HG02588 (cell line): ENCODE measurements around the gene SLC27A2.
A peak's percentile ranks its signal among the peaks of the same experiment; 100 is the strongest.
"Not testable (repeated sequence)": the region's sequence is repeated elsewhere in the genome, so short reads cannot be mapped to it uniquely, and the experiment has no call there.

ENCODE experiments used
- ATAC-seq: cut with Tn5 transposase; IDR thresholded peaks from one replicate; pipeline ENCODE4 v1.9.1; 2021; ENCODE audit warnings: mild to moderate bottlenecking, moderate library complexity; ENCODE audit not compliant: unreplicated experiment

SLC27A2 gene

GRCh38 chr15:50181969-50182218 lies at the start of gene SLC27A2:
SLC27A2 (plus strand) TSS chr15:50182196; CDS start chr15:50182428, 232 bp downstream.
- ATAC-seq, result no peak

DNA sequence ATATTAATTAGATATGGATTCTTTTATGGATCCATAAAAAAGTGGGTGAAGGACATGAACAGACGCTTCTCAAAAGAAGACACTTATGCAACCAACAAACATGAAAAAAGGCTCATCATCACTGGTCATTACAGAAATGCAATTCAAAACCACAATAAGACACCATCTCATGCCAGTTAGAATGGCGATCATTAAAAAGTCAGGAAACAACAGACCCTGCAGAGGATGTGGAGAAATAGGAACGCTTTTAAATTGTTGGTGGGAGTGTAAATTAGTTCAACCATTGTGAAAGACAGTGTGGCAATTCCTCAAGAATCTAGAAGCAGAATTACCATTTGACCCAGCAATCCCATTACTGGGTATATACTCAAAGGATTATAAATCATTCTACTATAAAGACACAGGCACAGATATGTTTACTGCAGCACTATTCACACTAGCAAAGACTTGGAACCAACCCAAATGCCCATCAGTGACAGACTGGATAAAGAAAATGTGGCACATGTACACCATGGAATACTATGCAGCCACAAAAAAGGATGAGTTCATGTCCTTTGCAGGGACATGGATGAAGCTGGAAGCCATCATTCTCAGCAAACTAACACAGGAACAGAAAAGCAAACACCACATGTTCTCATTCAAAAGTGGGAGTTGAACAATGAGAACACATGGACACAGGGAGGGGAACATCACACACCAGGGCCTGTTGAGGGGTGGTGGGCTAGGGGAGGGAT lies 49.6 kb upstream of the SLC27A2 start:
- not testable (repeated sequence) for ATAC-seq

- peak; percentile 72 for ATAC-seq
These were observed 47.4 kb upstream of the SLC27A2 start for GRCh38 chr15:50134524-50135024.

GRCh38 chr15:50135031-50135551 lies 46.9 kb upstream of the SLC27A2 start:
- peak; percentile 66 for ATAC-seq

DNA sequence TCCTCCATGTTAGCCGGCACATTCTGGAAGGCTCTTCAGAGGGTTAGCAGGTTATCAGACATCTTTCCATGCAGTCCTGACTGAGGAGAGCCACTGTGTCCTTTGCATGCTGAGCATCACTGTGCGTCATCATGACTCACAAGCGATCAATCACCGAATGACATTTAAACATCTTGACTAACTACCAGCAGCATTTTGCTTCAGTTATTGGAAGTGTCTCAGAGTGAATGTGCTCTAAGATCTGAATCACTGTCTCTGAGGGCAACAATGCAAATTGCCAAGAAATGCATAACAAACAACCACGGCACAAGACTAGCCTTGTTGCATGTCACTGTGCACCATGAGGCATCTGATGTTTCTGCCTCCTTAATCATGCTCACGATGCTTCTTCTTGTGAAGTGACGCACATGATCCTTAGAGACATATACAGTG lies 44.6 kb upstream of the SLC27A2 start:
- ATAC-seq, result no peak

DNA sequence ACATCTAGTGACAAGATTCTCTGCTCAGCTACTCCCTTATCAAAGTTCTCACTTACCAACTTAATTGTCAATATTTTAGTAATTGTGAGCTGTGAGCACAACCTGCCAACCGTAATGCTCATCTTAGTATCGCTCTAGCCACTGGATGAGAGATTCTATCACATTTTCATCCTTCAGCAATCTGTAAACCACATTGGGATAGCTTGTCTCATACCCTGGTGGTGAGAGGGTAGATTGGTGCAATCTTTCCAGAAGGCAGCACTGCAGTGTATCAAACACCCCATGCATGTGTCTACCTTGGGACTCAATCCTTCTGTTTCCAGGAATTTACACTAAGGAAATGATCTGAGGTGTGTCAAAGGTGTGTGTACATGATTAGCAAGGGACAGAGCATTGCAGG lies 44.1 kb upstream of the SLC27A2 start:
- no peak for ATAC-seq

GRCh38 chr15:50138391-50138790 lies 43.6 kb upstream of the SLC27A2 start:
- ATAC-seq, result no peak

DNA sequence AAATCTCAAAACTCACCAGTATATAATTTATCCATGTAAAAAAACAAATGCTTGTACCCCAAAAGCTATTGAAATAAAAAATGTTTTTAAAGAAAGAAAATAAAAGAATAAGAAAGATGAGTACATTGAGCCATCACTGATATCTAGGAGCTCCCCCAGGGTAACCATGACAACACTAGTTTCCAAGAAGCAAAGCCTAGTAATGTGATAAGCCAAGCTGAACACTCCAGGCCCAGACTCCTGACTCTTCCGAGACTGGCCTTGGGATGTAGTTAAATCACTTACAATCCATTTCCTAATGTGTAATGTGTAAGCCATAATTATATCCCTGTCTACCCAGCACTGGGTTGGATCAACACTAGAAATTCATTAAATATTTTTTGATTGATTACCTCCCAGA lies 41.9 kb upstream of the SLC27A2 start:
- ATAC-seq, result no peak

GRCh38 chr15:50140983-50141382 lies 41.0 kb upstream of the SLC27A2 start:
- no peak for ATAC-seq

DNA sequence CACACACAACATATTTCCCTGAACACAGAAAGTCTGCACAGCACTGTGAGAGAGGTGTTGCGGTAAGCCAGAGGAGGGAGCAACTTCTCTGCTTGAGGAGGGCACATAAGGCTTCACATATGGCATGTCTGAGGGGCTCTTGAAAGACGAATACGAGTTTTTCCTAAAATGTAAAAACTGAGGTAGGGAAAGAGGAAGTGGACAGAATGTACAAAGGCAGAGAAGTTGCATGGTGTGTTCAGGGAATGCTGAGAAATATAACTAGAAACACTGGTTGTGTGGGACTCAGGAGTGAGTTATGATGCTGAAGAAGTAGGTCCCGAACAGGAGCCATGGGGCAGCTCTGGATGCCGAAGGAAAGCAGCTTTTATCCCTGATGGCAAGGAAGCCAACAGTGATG lies 40.1 kb upstream of the SLC27A2 start:
- ATAC-seq, result no peak

GRCh38 chr15:50143255-50143860 lies 38.6 kb upstream of the SLC27A2 start:
- ATAC-seq, result no peak

DNA sequence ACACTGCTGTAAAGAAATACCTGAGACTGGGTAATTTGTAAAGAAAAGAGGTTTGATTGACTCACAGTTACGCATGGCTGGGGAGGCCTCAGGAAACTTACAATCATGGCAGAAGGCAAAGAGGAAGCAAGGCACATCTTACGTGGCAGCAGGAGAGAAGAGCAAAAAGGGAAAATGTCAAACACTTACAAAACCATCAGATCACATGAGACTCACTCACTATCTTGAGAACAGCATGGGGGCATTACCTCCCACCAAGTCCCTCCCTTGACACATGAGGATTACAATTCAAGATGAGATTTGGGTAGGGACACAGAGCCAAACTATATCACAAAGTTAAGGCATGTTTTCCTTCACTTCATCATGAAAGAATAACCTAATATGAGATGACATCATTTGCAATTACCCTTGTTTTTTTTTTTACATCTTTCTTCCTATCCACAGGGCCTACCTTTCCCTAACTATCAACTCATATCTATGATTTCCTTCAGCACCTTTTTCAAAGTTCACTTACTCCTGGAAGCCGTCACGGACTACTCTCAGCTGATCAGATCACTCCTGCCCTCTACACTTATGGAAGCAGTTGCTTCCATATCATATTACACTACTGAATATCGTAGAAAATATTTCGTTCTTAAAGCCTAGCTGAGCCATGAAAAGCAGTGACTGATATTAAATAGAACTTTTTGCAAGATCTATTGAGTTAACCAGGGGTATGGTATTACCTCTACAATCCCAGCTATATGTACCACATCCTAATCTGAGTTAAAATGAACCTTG lies 37.5 kb upstream of the SLC27A2 start:
- ATAC-seq, result no peak

- peak; percentile 46 for ATAC-seq
These were observed 36.5 kb upstream of the SLC27A2 start for GRCh38 chr15:50145451-50145872.

- ATAC-seq, result no peak
These were observed 35.4 kb upstream of the SLC27A2 start for GRCh38 chr15:50146632-50147031.

GRCh38 chr15:50148362-50148963 lies 33.5 kb upstream of the SLC27A2 start:
- no peak for ATAC-seq

DNA sequence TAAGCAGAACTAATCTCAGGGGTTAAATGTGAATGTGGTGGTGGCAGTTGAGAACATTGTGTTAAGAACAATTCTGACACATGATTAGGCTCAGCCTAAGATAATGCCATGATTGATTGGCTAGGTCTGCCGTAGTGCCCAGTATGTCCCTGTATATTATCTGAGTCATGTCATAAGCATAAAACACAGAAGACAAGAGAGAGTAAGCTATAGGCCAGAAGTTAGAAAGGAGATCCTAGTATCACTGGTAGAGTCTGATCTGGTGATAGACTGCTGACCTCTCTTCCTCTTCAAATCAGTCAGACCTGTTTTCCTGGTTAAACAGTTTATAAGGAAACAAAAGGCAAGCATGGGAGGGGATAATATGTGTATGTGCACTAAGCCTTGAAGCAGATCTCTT lies 32.9 kb upstream of the SLC27A2 start:
- no peak for ATAC-seq

DNA sequence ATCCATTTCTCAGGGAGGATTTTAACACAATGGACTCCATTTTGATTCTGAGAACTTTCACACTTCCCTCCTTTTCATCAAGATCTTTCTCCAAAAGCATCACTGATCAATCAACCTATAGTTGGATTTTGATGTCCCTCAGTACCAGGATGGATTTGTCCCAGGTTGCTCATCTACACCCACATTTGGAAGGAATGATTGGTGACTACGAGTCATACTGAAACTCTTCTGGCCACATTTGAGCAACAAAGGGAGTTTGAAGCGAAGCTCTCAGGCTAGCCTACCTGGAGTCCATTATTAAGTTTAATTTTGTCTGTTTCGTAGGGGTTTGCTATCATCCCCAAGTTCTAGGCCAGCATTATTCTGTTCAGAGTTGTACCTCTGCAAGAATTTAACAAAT lies 31.6 kb upstream of the SLC27A2 start:
- no peak for ATAC-seq

DNA sequence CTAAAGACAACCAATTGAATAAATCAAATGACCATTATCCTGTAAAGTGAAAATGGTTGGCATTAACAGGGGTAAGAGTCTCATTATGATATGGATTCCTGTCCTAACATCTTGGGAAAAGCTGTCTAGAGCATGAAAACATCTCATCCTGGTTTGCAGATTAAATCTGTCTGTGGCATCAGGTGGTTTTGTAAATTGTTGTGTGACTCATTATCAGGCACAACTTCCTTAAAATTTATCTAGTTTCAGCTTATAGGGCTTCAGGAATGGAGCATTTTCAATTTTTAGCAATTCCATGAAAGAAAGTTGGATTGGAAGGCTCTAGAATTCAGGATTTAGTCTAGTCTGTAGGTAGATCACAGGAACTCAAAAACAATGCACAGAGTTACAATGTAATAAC lies 31.1 kb upstream of the SLC27A2 start:
- no peak for ATAC-seq

- no peak for ATAC-seq
These were observed 30.5 kb upstream of the SLC27A2 start for GRCh38 chr15:50151476-50151875.

- not testable (repeated sequence) for ATAC-seq
These were observed 23.8 kb upstream of the SLC27A2 start for GRCh38 chr15:50158236-50158635.
